Neural cell (in vitro differentiated cells): ENCODE measurements around the gene OGA.

Experiments
- EZH2 ChIP-seq: fragments of 200-600, 300-800 bp; shearing (Covaris generic), sonication (generic); IDR thresholded peaks from 2 replicates; pipeline ENCODE4 v1.6.1; 2014; ENCODE audit warnings: antibody characterized with exemption, low read length, borderline replicate concordance, mild to moderate bottlenecking; ENCODE audit not compliant: insufficient read depth, poor library complexity, severe bottlenecking
- TAF1 ChIP-seq: IDR thresholded peaks from 2 replicates; pipeline ENCODE4 v1.6.1; 2012; ENCODE audit warnings: low read depth
- TF ChIP-seq, protein P1 (sequence below): fragments of 450-650 bp; IDR thresholded peaks from 2 replicates; pipeline ENCODE4 v1.5.1; 2014; ENCODE audit warnings: antibody characterized with exemption, mild to moderate bottlenecking, moderate library complexity; ENCODE audit not compliant: poor library complexity, severe bottlenecking

- TF ChIP-seq, protein P1, sequence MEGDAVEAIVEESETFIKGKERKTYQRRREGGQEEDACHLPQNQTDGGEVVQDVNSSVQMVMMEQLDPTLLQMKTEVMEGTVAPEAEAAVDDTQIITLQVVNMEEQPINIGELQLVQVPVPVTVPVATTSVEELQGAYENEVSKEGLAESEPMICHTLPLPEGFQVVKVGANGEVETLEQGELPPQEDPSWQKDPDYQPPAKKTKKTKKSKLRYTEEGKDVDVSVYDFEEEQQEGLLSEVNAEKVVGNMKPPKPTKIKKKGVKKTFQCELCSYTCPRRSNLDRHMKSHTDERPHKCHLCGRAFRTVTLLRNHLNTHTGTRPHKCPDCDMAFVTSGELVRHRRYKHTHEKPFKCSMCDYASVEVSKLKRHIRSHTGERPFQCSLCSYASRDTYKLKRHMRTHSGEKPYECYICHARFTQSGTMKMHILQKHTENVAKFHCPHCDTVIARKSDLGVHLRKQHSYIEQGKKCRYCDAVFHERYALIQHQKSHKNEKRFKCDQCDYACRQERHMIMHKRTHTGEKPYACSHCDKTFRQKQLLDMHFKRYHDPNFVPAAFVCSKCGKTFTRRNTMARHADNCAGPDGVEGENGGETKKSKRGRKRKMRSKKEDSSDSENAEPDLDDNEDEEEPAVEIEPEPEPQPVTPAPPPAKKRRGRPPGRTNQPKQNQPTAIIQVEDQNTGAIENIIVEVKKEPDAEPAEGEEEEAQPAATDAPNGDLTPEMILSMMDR, result no peak
- TF ChIP-seq TAF1, result no peak
- TF ChIP-seq EZH2, result no peak
Measured at GRCh38 chr10:101835362-101835761, 17.1 kb upstream of the OGA start.
